PFSK-1 (cell line): ENCODE measurements around the gene NEDD9.

Experiments
- POLR2AphosphoS5 ChIP-seq: IDR thresholded peaks from 2 replicates; pipeline ENCODE4 v1.6.1; 2012; ENCODE audit warnings: low read depth, mild to moderate bottlenecking, control low read depth, low read length, moderate library complexity
- REST ChIP-seq, 2 experiments: IDR thresholded peaks; 2 replicates each; pipeline versions ENCODE4 v1.6.1 to v1.8.0; 2011 to 2012; ENCODE audit warnings: low read depth in 2 of 2, low read length in 2 of 2, control low read depth in 1 of 2, inconsistent platforms in 1 of 2, mild to moderate bottlenecking in 1 of 2, moderate library complexity in 1 of 2; ENCODE audit not compliant: insufficient read depth in 1 of 2
- TAF1 ChIP-seq: IDR thresholded peaks from 2 replicates; pipeline ENCODE4 v1.6.1; 2012; ENCODE audit warnings: low read length, control low read depth, borderline replicate concordance; ENCODE audit not compliant: insufficient read depth

- TF ChIP-seq REST (IDR thresholded peaks at IDR 0.05; ENCODE audit: insufficient read depth in 1 of 2, low read depth in 2 of 2, low read length in 2 of 2) (no peak), TAF1 (no peak), POLR2AphosphoS5 (no peak)
These were observed 47.9 kb upstream of the NEDD9 start for GRCh38 chr6:11280394-11280793.
